NCI-H748 treated with DMSO at 0.1 percent for 48 hours (cell line): Measurements from ENCODE around the gene OAS2.
A peak's percentile ranks its signal among the peaks of the same experiment; 100 is the strongest.

Experiments used
- DNase-seq: peaks from one replicate; lab custom pipeline; 2025; lab: John Stamatoyannopoulos, UW

OAS2 gene

GRCh38 chr12:113022563-113023297 lies 44.4 kb downstream of the OAS2 start:
- DNase-seq: no peak

GRCh38 chr12:113027726-113028125 lies 49.4 kb downstream of the OAS2 start:
- DNase-seq: no peak

DNA sequence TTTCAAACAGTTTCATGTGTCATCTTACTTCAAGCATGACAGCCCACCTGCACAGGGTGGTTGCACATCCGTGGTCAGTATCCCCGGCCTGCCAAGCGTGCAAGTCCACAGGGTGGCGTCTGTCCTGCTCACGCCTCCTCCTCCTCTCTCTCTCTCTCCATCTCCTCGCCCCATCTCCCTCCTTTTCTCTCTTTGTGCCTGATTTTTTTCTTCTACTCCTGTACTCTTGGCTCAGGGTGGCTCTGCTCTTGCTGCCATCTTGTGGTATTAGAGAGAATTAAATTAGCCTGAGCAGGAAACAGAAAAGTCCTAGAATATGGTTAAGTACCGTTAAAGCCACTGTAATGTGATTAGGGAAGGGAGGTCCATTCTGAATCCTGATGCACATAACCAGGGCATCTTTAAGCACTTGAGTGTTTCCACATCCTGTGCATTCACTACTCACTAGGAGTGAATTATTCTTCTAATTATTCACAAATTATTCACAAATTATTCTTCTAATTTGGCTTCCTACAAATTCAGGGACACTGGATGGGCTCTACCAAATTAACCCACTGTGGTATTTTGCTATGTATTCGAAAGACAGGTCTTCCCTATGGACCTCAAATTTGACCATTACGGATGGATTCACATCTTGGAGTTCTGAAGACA lies 52.7 kb downstream of the OAS2 start:
- DNase-seq: peak; percentile 65

GRCh38 chr12:113039911-113040445 lies 61.7 kb downstream of the OAS2 start:
- DNase-seq: no peak

DNA sequence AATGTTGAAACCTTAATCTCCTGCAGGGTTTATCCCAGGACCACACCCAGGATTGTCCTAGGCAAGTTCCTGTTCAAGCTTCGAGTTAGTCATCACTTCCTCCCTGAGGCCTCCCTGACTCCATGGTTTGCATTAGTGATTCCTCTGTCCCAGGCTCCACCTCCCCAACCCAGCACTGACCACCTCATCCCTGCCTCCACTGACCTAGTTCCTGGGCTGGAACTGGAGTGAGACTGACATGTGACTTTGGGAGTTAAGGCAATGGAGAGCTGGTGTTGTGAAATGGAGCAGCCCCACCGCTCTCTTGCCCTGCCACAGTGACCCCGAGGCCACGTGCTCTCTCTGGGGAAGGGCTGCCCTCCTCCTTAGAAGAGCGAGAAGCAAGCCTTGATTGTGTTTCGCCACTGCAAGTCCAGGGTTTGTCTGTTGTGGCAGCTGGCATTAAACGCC lies 62.4 kb downstream of the OAS2 start:
- DNase-seq: no peak

DNA sequence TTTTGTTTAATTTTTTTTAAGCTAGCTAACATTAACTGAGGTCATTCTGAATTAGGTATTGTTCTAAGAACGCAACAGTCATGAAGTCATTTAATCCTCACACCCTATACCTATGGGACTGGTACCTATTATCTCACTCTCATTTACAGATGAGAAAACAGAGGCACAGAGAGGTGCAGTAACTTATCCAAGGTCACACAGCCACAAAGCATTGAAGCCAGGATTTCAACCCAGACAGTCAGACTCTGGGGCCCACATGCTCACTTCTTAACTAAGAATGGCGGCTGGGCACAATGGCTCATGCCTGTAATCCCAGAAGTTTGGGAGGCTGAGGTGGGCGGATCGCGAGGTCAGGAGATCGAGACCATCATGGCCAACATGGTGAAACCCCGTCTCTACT lies 63.2 kb downstream of the OAS2 start:
- DNase-seq: no peak

- DNase-seq: no peak
Observed at GRCh38 chr12:113043240-113043639, 64.9 kb downstream of the OAS2 start.

DNA sequence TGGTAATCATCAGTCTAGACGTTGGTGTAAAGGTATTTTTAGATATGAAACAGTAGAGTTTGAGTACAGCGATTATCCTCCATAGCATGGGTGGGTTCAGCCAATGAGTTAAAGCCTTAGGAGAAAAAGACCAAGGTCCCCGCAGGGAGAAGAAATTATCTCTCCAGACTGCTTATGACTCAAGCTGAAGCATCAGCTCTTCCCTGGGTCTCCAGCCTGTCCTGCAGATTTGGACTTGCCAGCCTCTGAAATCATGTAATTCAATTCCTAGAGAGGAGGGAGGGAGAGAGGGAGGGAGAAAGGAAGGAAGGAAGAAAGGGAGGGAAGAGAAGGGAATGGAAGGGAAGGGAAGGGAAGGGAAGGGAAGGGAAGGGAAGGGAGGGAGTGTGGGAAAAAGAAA lies 66.2 kb downstream of the OAS2 start:
- DNase-seq: no peak

- peak; percentile 55 for DNase-seq
Observed at GRCh38 chr12:113048716-113049127, 70.4 kb downstream of the OAS2 start.

GRCh38 chr12:113049976-113050742 lies 71.8 kb downstream of the OAS2 start:
- DNase-seq: no peak

DNA sequence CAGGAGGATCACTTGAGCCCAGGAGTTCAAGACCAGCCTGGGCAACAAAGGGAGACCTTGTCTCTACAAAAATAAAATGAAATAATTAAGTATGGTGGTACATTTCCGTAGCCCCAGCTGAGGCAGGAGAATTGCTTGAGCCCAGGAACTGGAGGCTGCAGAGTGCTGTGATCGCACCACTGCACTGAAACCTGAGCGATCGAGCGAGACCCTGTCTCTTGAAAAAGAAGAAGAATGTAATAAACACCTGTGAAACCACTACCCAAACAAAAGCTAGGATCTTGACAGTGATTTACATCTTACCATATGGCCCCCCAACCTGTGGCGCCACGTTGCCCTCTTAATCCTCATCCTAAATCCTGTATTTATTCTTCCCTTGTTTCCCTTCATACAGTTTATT lies 72.5 kb downstream of the OAS2 start:
- no peak for DNase-seq

DNA sequence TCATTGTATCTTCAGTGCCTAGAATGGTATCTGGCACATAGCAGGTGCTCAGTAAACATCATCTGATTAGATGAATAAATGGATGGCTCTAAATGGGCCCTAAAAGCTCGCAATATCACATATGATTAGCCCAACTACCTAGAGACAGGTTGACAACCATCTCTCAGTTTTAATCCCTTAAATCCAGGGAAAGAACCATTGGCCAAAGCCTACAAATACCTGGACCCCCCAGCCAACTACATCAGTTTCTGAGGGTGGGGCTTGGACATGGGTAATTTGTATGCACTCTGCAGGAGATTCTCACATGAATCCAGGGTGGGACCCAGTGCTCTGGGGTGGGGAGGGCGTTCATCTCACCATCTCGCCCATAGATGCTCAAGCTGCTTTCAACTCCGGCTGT lies 73.4 kb downstream of the OAS2 start:
- DNase-seq: no peak

- DNase-seq: no peak
Observed at GRCh38 chr12:113052326-113052725, 74.0 kb downstream of the OAS2 start.

- DNase-seq: no peak
Observed at GRCh38 chr12:113054948-113055486, 76.7 kb downstream of the OAS2 start.

- no peak for DNase-seq
Observed at GRCh38 chr12:113055594-113056380, 77.5 kb downstream of the OAS2 start.

GRCh38 chr12:113056381-113056630 lies 78.0 kb downstream of the OAS2 start:
- no peak for DNase-seq

DNA sequence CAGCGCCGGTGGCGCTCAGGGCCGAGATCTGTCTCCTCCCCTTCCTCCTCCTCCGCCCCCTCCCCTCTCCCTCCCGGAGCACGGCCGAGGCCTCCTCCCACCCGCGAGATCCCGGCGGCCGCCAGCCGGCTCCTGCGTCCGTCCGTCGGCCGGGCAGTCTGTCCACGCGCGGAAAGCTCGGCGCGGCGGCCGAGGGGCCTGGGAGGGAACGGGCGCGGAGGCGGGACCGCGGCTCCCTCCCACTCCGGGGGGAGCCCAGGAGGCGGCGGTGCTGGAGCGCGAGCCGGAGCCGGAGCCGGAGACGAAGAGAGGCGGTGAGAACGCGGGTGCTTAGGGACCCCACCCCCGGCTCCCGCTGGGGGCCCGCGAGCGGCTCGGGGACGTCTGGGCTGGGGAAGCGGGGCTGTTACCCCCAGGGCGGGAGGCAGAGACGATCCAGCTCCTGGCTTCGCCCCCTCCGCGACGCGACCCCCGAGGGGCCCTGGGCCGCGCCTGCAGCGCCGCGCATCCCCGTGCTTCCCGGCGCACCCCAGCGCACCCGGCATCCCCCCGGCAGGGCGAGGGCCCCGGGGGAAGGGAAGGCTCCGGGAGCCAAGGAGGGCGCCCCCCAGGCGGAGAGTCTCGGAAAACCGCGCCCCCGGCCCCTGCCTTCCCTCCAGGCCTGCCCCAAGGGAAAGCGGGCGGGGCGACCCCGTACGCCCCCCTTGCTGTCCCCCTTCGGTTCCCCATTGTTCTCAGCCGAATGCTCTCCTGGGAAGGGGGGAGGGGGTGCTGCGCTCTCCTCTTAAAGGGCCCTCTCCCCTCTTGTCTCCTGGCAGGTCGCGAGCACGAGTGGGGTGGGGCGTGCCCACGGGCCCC lies 78.5 kb downstream of the OAS2 start, which contains the start of gene DTX1:
DTX1 (plus strand) TSS at position 100 of the 858 bp plus-strand sequence. CDS start 1,463 bp downstream, outside the sequence.
- no peak for DNase-seq

GRCh38 chr12:113057565-113058485 lies 79.5 kb downstream of the OAS2 start:
- no peak for DNase-seq

DNA sequence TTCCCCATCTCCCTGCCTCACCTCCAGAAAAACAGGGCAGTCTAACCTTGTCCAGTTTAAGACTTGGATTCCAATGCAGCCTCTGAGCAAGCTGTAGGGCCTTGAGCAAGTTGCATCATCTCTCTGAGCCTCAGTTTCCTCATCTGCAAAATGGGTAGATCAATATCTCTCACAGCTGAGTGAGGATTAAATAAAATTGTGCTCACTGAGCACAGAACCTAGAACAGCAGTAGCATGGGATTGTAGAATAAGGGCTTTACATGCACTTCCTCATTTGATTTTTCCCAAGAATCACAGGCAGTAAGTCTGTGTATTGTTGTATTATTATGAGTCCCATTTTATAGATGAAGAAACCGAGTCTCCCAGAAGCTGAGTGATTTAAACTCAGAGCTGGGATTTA lies 80.2 kb downstream of the OAS2 start:
- DNase-seq: no peak
